Fibroblast of lung (primary cell): Measurements from ENCODE around the gene OR5AR1. TPM values are rescaled to one million over a fixed set of nuclear protein-coding genes. Genes with fewer than 3 reads are reported as not detected.

Experiments used
- DNase-seq, 2 donors: peaks; one replicate each; pipeline versions ENCODE4 v3.0.0 to v3.0.0-alpha.2; 2010; ENCODE audit warnings: low read depth in 2 of 2
- H2AFZ ChIP-seq: 2 replicates; pipeline ENCODE4 v1.5.1; 2012; ENCODE audit warnings: low read length, control low read depth, inconsistent platforms
- H3K27ac ChIP-seq: 2 replicates; pipeline ENCODE4 v1.5.1; 2011; ENCODE audit warnings: low read length, control low read depth; ENCODE audit not compliant: insufficient read depth
- H3K27me3 ChIP-seq: 2 replicates; pipeline ENCODE4 v1.5.1; 2011; ENCODE audit warnings: mild to moderate bottlenecking, low read length; ENCODE audit not compliant: control insufficient read depth, insufficient read depth
- H3K36me3 ChIP-seq: 2 replicates; pipeline ENCODE4 v1.5.1; 2011; ENCODE audit warnings: low read length; ENCODE audit not compliant: control insufficient read depth, insufficient read depth
- H3K4me1 ChIP-seq: 2 replicates; pipeline ENCODE4 v1.5.1; 2011; ENCODE audit warnings: low read length; ENCODE audit not compliant: control insufficient read depth, insufficient read depth; ENCODE audit errors: extremely low read depth
- H3K4me2 ChIP-seq: 2 replicates; pipeline ENCODE4 v1.5.1; 2011; ENCODE audit warnings: low read length, control low read depth; ENCODE audit not compliant: insufficient read depth; ENCODE audit errors: extremely low read depth
- H3K4me3 ChIP-seq, 4 experiments: fragments of 200-600 bp in 1 of 4; sonication (generic) in 1 of 4; replicated peaks in 1 of 4; 2 replicates each; pipeline ENCODE4 v1.5.1; 2011 to 2016; ENCODE audit warnings: low read length in 4 of 4, low read depth in 3 of 4, mild to moderate bottlenecking in 3 of 4, control low read depth in 2 of 4, inconsistent platforms in 1 of 4, mixed read lengths in 1 of 4; ENCODE audit not compliant: insufficient read depth in 1 of 4; ENCODE audit errors: control extremely low read depth in 1 of 4
- H3K79me2 ChIP-seq: 2 replicates; pipeline ENCODE4 v1.5.1; 2012; ENCODE audit warnings: mild to moderate bottlenecking, low read length, inconsistent platforms; ENCODE audit not compliant: control insufficient read depth, insufficient read depth
- H3K9ac ChIP-seq: 2 replicates; pipeline ENCODE4 v1.5.1; 2011; ENCODE audit warnings: mild to moderate bottlenecking, low read length, control low read depth; ENCODE audit not compliant: insufficient read depth
- H3K9me3 ChIP-seq: 2 replicates; pipeline ENCODE4 v1.5.1; 2012; ENCODE audit warnings: low read depth, low read length; ENCODE audit not compliant: control insufficient read depth, insufficient read depth
- H4K20me1 ChIP-seq: 2 replicates; pipeline ENCODE4 v1.5.1; 2011; ENCODE audit warnings: low read length; ENCODE audit not compliant: control insufficient read depth, insufficient read depth; ENCODE audit errors: extremely low read depth
- EZH2 ChIP-seq: IDR thresholded peaks from 2 replicates; pipeline ENCODE4 v1.5.1; 2012; ENCODE audit warnings: low read length, control low read depth, mild to moderate bottlenecking; ENCODE audit errors: missing control alignments
- polyA plus RNA-seq, 2 donors: library from polyadenylated mRNA; depleted of rRNA in 1 of 2; stranded (reverse) in 1 of 2; unstranded in 1 of 2; fragments of >200 nt; gene quantifications; 2 replicates each; pipeline ENCODE4 v1.2.1, GENCODE V29; 2011 to 2012; ENCODE audit warnings: missing spikeins in 1 of 2
- total RNA-seq: library from RNA; depleted of rRNA; stranded (reverse); fragments of >200 nt; gene quantifications from 2 replicates; pipeline ENCODE4 v1.2.1, GENCODE V29; 2014
- TF ChIP-seq, protein P1 (sequence below), 2 donors: IDR thresholded peaks in 1 of 2; conservative IDR thresholded peaks in 1 of 2; 1 replicate in 1 of 2; 2 replicates in 1 of 2; pipeline ENCODE4 v1.5.1; 2011 to 2012; ENCODE audit warnings: low read length in 2 of 2, control low read depth in 1 of 2, inconsistent platforms in 1 of 2, low read depth in 1 of 2, mild to moderate bottlenecking in 1 of 2

OR5AR1 gene
- total and polyA plus RNA-seq, 2 donors (not counting 1 experiment from before 2014, with no cell fraction given), result not detected

DNA sequence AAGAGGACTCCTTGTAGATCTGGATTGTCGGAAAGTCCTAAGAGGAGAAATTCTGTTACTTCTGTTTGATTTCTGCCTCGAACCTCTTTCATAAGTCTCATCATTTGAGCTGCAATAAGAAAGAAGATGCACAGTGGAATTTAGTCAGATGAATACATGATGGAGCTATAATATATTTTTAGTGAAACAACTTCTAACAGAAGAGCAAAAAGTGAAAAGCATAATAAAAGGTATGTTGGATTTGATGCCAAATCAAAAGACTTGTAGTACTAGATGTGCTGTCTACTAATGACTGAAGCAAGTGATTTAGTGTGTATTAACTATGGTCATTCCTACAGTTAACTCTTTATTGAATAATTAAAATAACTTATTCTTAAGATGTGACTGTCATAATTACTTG, 21.1 kb upstream of the OR5AR1 start, which contains the start of gene OR5AP2:
OR5AP2 (minus strand) TSS at position 101 of the 400 bp plus-strand sequence; CDS start at position 101, 0 bp downstream.
- Histone ChIP-seq H2AFZ (no peak within 1 kb of the TSS), H4K20me1 (no peaks in the 10 kb centered on the region), H3K9ac (no peak within 1 kb of the TSS), H3K9me3 (no peaks in the 10 kb centered on the region), H3K79me2 (no peaks in the 10 kb centered on the region), H3K27me3 (no peaks in the 10 kb centered on the region), H3K4me3 (no peak within 1 kb of the TSS), H3K36me3 (no peaks in the 10 kb centered on the region), H3K27ac (no peak within 1 kb of the TSS), H3K4me1 (no peaks in the 10 kb centered on the region), H3K4me2 (no peak within 1 kb of the TSS)
- no peak for TF ChIP-seq EZH2
- TF ChIP-seq, protein P1, sequence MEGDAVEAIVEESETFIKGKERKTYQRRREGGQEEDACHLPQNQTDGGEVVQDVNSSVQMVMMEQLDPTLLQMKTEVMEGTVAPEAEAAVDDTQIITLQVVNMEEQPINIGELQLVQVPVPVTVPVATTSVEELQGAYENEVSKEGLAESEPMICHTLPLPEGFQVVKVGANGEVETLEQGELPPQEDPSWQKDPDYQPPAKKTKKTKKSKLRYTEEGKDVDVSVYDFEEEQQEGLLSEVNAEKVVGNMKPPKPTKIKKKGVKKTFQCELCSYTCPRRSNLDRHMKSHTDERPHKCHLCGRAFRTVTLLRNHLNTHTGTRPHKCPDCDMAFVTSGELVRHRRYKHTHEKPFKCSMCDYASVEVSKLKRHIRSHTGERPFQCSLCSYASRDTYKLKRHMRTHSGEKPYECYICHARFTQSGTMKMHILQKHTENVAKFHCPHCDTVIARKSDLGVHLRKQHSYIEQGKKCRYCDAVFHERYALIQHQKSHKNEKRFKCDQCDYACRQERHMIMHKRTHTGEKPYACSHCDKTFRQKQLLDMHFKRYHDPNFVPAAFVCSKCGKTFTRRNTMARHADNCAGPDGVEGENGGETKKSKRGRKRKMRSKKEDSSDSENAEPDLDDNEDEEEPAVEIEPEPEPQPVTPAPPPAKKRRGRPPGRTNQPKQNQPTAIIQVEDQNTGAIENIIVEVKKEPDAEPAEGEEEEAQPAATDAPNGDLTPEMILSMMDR (conservative IDR thresholded peaks at IDR 0.05 in 1 of 2, IDR thresholded peaks at IDR 0.05 in 1 of 2; ENCODE audit: low read depth in 1 of 2, low read length in 2 of 2), result no peak
- DNase-seq, result no peak

DNA sequence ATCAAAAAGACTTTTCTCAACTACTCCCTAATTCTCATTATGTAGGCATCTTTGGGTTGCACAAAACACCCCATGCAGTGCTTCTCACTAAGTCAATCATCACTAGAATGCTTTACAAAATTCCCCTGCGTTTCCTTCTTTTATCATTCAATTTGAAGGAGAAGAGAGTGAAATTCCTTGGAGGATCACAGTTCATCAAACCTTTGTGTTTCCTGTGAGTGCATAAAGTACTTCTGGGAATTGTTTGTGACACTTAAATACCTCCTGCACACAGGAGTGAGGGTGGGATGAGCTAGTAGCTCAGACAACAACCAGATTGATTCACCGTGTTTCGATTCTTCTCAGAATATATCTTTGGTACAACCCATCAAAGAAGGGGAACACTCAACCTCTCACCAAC, 3.7 kb upstream of the OR5AR1 start:
- H3K79me2 ChIP-seq, result no peaks in the 10 kb centered on the region
- no peak overlapping the region for H3K27ac ChIP-seq
- H3K9me3 ChIP-seq, result no peaks in the 10 kb centered on the region
- H3K4me1 ChIP-seq, result no peaks in the 10 kb centered on the region
- no peak overlapping the region for H2AFZ ChIP-seq
- H3K27me3 ChIP-seq, result no peaks in the 10 kb centered on the region
- no peaks in the 10 kb centered on the region for H3K36me3 ChIP-seq
- H3K9ac ChIP-seq, result no peak overlapping the region
- TF ChIP-seq, protein P1 (conservative IDR thresholded peaks at IDR 0.05 in 1 of 2, IDR thresholded peaks at IDR 0.05 in 1 of 2; ENCODE audit: low read depth in 1 of 2, low read length in 2 of 2), result no peak
- TF ChIP-seq EZH2, result no peak
- H3K4me2 ChIP-seq, result no peak overlapping the region
- no peaks in the 10 kb centered on the region for H4K20me1 ChIP-seq
- no peak for DNase-seq
- H3K4me3 ChIP-seq, result no peak overlapping the region

DNA sequence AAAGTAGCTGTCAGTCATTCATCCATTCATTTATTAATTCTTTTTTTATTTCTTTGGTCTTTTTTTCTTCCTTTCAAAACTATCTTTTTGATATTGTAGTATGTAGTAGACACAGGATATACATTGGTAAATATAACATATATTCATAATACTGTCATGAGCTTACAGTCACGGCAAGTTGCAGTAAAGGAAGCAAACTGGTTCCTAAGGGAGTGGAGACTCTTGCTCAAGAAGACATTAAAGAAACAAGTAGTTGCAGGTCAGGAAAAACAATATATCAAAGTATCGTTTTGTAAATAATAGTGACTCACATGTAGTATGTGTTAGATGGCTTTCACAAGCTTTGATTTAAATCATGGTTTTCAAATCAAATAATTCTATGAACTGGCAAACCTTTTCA, 7.5 kb downstream of the OR5AR1 start:
- Histone ChIP-seq H3K4me1 (no peaks in the 10 kb centered on the region), H3K4me3 (no peak overlapping the region), H3K27ac (no peak overlapping the region), H3K9me3 (no peaks in the 10 kb centered on the region), H3K27me3 (no peaks in the 10 kb centered on the region), H2AFZ (no peak overlapping the region), H3K9ac (no peak overlapping the region), H3K4me2 (no peak overlapping the region), H3K79me2 (no peaks in the 10 kb centered on the region), H4K20me1 (no peaks in the 10 kb centered on the region), H3K36me3 (no peaks in the 10 kb centered on the region)
- no peak for TF ChIP-seq EZH2
- TF ChIP-seq, protein P1 (conservative IDR thresholded peaks at IDR 0.05 in 1 of 2, IDR thresholded peaks at IDR 0.05 in 1 of 2; ENCODE audit: low read depth in 1 of 2, low read length in 2 of 2), result no peak
- DNase-seq, result no peak
